NCI-H460 (cell line): Measurements from ENCODE around the gene VRK1. TPM values are rescaled to one million over a fixed set of nuclear protein-coding genes. Genes with fewer than 3 reads are reported as not detected.

Experiments
- DNase-seq: peaks from one replicate; pipeline ENCODE4 v3.0.0-alpha.2; 2016; ENCODE audit warnings: low read depth; ENCODE audit errors: extremely low read depth
- total RNA-seq: library from RNA; depleted of rRNA; stranded (reverse); fragments of >200 nt; shearing (Covaris generic); gene quantifications from 2 replicates; pipeline ENCODE4 v1.2.3, GENCODE V29; 2014

The VRK1 gene
- total RNA-seq, 1 experiment from 2014 or later: 37.1 TPM

- DNase-seq: no peak
Observed at GRCh38 chr14:96821501-96821900, 24.3 kb downstream of the VRK1 start.

- DNase-seq: no peak
Observed at GRCh38 chr14:96823652-96824051, 26.5 kb downstream of the VRK1 start.

GRCh38 chr14:96824283-96824682, 27.1 kb downstream of the VRK1 start:
- DNase-seq: no peak

GRCh38 chr14:96826818-96827217, 29.6 kb downstream of the VRK1 start:
- DNase-seq: no peak

GRCh38 chr14:96827290-96827689, 30.1 kb downstream of the VRK1 start:
- DNase-seq: no peak

GRCh38 chr14:96829791-96830190, 32.6 kb downstream of the VRK1 start:
- no peak for DNase-seq

GRCh38 chr14:96830946-96831345, 33.8 kb downstream of the VRK1 start:
- no peak for DNase-seq

- DNase-seq: no peak
Observed at GRCh38 chr14:96832351-96832750, 35.2 kb downstream of the VRK1 start.

GRCh38 chr14:96838449-96838848, 41.3 kb downstream of the VRK1 start:
- DNase-seq: no peak

GRCh38 chr14:96839251-96839650, 42.1 kb downstream of the VRK1 start:
- no peak for DNase-seq

- no peak for DNase-seq
Observed at GRCh38 chr14:96843137-96843536, 46.0 kb downstream of the VRK1 start.

- no peak for DNase-seq
Observed at GRCh38 chr14:96844857-96845570, 47.8 kb downstream of the VRK1 start.

GRCh38 chr14:96847451-96847850, 50.3 kb downstream of the VRK1 start:
- no peak for DNase-seq

GRCh38 chr14:96848011-96848410, 50.8 kb downstream of the VRK1 start:
- no peak for DNase-seq

- DNase-seq: no peak
Observed at GRCh38 chr14:96849733-96850132, 52.6 kb downstream of the VRK1 start.

- DNase-seq: no peak
Observed at GRCh38 chr14:96851694-96852381, 54.7 kb downstream of the VRK1 start.

GRCh38 chr14:96852823-96853422, 55.7 kb downstream of the VRK1 start:
- DNase-seq: peak; percentile 40

GRCh38 chr14:96858643-96859042, 61.5 kb downstream of the VRK1 start:
- DNase-seq: no peak

- no peak for DNase-seq
Observed at GRCh38 chr14:96861568-96862310, 64.6 kb downstream of the VRK1 start.

GRCh38 chr14:96863327-96863985, 66.3 kb downstream of the VRK1 start:
- no peak for DNase-seq

GRCh38 chr14:96863986-96864330, 66.8 kb downstream of the VRK1 start:
- DNase-seq: no peak
